ENCODE measurements around the gene CLDN6. TPM values are rescaled to one million over a fixed set of nuclear protein-coding genes. Genes with fewer than 3 reads are reported as not detected.

Gene CLDN6
- total and polyA plus RNA-seq, 2 of the 13 experiments (the other 11 are each of a cell fraction or from before 2014, with no cell fraction given): 5.9 to 7.6 TPM

- TF ChIP-seq SMAD1 (CRISPR knock-in tag; IDR thresholded peaks at IDR 0.05; ENCODE audit: borderline replicate concordance, low read depth) (no peak; the same call in 1 of the 2 replicates), YY1 (IDR thresholded peaks at IDR 0.05; ENCODE audit: insufficient read depth, insufficient replicate concordance, low read depth, low read length) (no peak), ZSCAN12 (CRISPR knock-in tag; IDR thresholded peaks at IDR 0.05) (no peak), DBP (CRISPR knock-in tag; IDR thresholded peaks at IDR 0.05; ENCODE audit: not compliant biosample characterization) (peak; percentile 31), CBX2 (IDR thresholded peaks at IDR 0.05; ENCODE audit: low read depth, low read length) (no peak), CBX2 (CRISPR knock-in tag; IDR thresholded peaks at IDR 0.05; ENCODE audit: low read depth) (no peak), ZNF605 (CRISPR knock-in tag; IDR thresholded peaks at IDR 0.05) (no peak), GTF3A (CRISPR knock-in tag; conservative IDR thresholded peaks at IDR 0.05) (peak; percentile 84; the same call in 1 of the 2 replicates), ZFP36L2 (CRISPR knock-in tag; IDR thresholded peaks at IDR 0.05) (no peak), SMARCE1 (IDR thresholded peaks at IDR 0.05; ENCODE audit: borderline replicate concordance) (no peak), KMT2A (CRISPR knock-in tag; IDR thresholded peaks at IDR 0.05) (no peak), NRL (CRISPR knock-in tag; IDR thresholded peaks at IDR 0.05; ENCODE audit: borderline replicate concordance) (no peak), POGK (CRISPR knock-in tag; conservative IDR thresholded peaks at IDR 0.05) (peak; percentile 66; the same call in 1 of the 2 replicates), PHB2 (IDR thresholded peaks at IDR 0.05; ENCODE audit: partially characterized antibody) (no peak), ZC3H13 (CRISPR knock-in tag; IDR thresholded peaks at IDR 0.05) (0 out of 2 replicates have a peak, but pooled peaks have one; percentile 24), IKZF5 (CRISPR knock-in tag; IDR thresholded peaks at IDR 0.05) (no peak; the same call in 1 of the 2 replicates), ZNF274 (CRISPR knock-in tag; IDR thresholded peaks at IDR 0.05) (peak; percentile 53; the same call in 1 of the 2 replicates), TCF12 (IDR thresholded peaks at IDR 0.05) (no peak), TCF12 (CRISPR knock-in tag; IDR thresholded peaks at IDR 0.05) (no peak; the same call in 1 of the 2 replicates), DDIT3 (CRISPR knock-in tag; IDR thresholded peaks at IDR 0.05) (no peak), SIN3B (IDR thresholded peaks at IDR 0.05; ENCODE audit: low read length) (no peak; the same call in 1 of the 2 replicates), MXD4 (CRISPR knock-in tag; IDR thresholded peaks at IDR 0.05) (peak; percentile 51; the same call in 1 of the 2 replicates), STAT6 (CRISPR knock-in tag; IDR thresholded peaks at IDR 0.05; ENCODE audit: borderline replicate concordance) (no peak)
Measured at GRCh38 chr16:3020604-3021448, 2.8 kb upstream of the CLDN6 start (continued).
